Activated T-cell treated with anti-CD3 and anti-CD28 coated beads, Interleukin-2, amount 50 U/mL, for 72 hours (primary cell): Measurements from ENCODE around the gene CHAF1B. TPM values are rescaled to one million over a fixed set of nuclear protein-coding genes. Genes with fewer than 3 reads are reported as not detected.

Experiments
- ATAC-seq, 2 donors: fragments of 150-1000 bp; cut with Tn5 transposase; replicated peaks in 1 of 2; 2 replicates each; pipeline ENCODE4 v1.10.0; 2021; ENCODE audit warnings: moderate library complexity in 2 of 2, mild to moderate bottlenecking in 1 of 2
- DNase-seq, 2 donors: peaks; one replicate each; pipeline ENCODE4 v3.0.0; 2021 to 2022; ENCODE audit warnings: mixed read lengths in 1 of 2
- H3K27ac Mint-ChIP-seq: one replicate; pipeline ENCODE4 v1.8.0; 2022; ENCODE audit warnings: mild to moderate bottlenecking, moderate library complexity, mixed read lengths
- H3K27me3 Mint-ChIP-seq: one replicate; pipeline ENCODE4 v1.8.0; 2022; ENCODE audit warnings: low read depth, mixed read lengths
- H3K36me3 Mint-ChIP-seq, 2 donors: one replicate each; pipeline ENCODE4 v1.8.0; 2022; ENCODE audit warnings: mixed read lengths in 2 of 2, mild to moderate bottlenecking in 1 of 2; ENCODE audit not compliant: insufficient read depth in 2 of 2
- H3K4me1 Mint-ChIP-seq: one replicate; pipeline ENCODE4 v1.8.0; 2022; ENCODE audit warnings: low read depth, mixed read lengths
- H3K4me3 Mint-ChIP-seq, 2 donors: one replicate each; pipeline ENCODE4 v1.8.0; 2022; ENCODE audit warnings: mild to moderate bottlenecking in 2 of 2, mixed read lengths in 2 of 2, moderate library complexity in 2 of 2
- H3K9me3 Mint-ChIP-seq, 2 donors: one replicate each; pipeline ENCODE4 v1.8.0; 2022; ENCODE audit warnings: mixed read lengths in 2 of 2
- total RNA-seq, 2 donors: library from RNA; stranded (reverse); gene quantifications; one replicate each; pipeline ENCODE4 v1.2.3, GENCODE V29; 2022

The CHAF1B gene
- total RNA-seq, 2 donors from 2014 or later = 26.0 to 35.1 TPM

GRCh38 chr21:36463204-36463603 lies 78.0 kb downstream of the CHAF1B start:
- Mint-ChIP-seq H3K4me3 (no peak overlapping the region), H3K27ac (no peak overlapping the region), H3K9me3 (no peaks in the 10 kb centered on the region), H3K27me3 (no peaks in the 10 kb centered on the region), H3K36me3 (no peaks in the 10 kb centered on the region), H3K4me1 (no peaks in the 10 kb centered on the region)
- ATAC-seq (no peak), DNase-seq (no peak)

- H3K27ac Mint-ChIP-seq = no peak overlapping the region
- H3K36me3 Mint-ChIP-seq = no peaks in the 10 kb centered on the region
- H3K27me3 Mint-ChIP-seq = no peaks in the 10 kb centered on the region
- H3K4me3 Mint-ChIP-seq = no peak overlapping the region
- H3K4me1 Mint-ChIP-seq = no peaks in the 10 kb centered on the region
- ATAC-seq = no peak
- DNase-seq = no peak
- no peaks in the 10 kb centered on the region for H3K9me3 Mint-ChIP-seq
Observed at GRCh38 chr21:36463991-36464390, 78.8 kb downstream of the CHAF1B start.

GRCh38 chr21:36464590-36464989 lies 79.4 kb downstream of the CHAF1B start:
- ATAC-seq = no peak
- H3K9me3 Mint-ChIP-seq = no peaks in the 10 kb centered on the region
- DNase-seq = no peak
- no peak overlapping the region for H3K4me3 Mint-ChIP-seq
- H3K27ac Mint-ChIP-seq = no peak overlapping the region
- no peaks in the 10 kb centered on the region for H3K27me3 Mint-ChIP-seq
- H3K4me1 Mint-ChIP-seq = no peaks in the 10 kb centered on the region
- no peaks in the 10 kb centered on the region for H3K36me3 Mint-ChIP-seq

- Mint-ChIP-seq H3K9me3 (no peaks in the 10 kb centered on the region), H3K4me1 (peaks cover under 1% of the 10 kb centered on the region), H3K36me3 (no peaks in the 10 kb centered on the region), H3K4me3 (no peak overlapping the region), H3K27me3 (no peaks in the 10 kb centered on the region), H3K27ac (no peak overlapping the region)
- DNase-seq (no peak), ATAC-seq (no peak)
Observed at GRCh38 chr21:36465478-36465877, 80.3 kb downstream of the CHAF1B start.

- Mint-ChIP-seq H3K27me3 (no peaks in the 10 kb centered on the region), H3K36me3 (no peaks in the 10 kb centered on the region), H3K4me1 (peaks cover 6% of the 10 kb centered on the region), H3K9me3 (no peaks in the 10 kb centered on the region), H3K4me3 (no peak overlapping the region), H3K27ac (no peak overlapping the region)
- DNase-seq (no peak), ATAC-seq (no peak)
Observed at GRCh38 chr21:36466061-36466511, 80.9 kb downstream of the CHAF1B start.

Other genes starting within 250 kb of the CHAF1B start
- gene DOP1B, start 228.6 kb upstream of the CHAF1B start, total RNA-seq = 10 to 100 TPM; 18.6 to 20.1 TPM
- 10 to 100 TPM; 30.2 to 32.7 TPM for gene MORC3, start 65.2 kb upstream of the CHAF1B start, total RNA-seq
- gene CLDN14, start 94.7 kb downstream of the CHAF1B start, total RNA-seq = not detected